Measurements from ENCODE around the gene MIB2. TPM values are rescaled to one million over a fixed set of nuclear protein-coding genes. Genes with fewer than 3 reads are reported as not detected.

MIB2 gene
- total RNA-seq, 1 experiment from 2014 or later: 74.5 TPM

DNA sequence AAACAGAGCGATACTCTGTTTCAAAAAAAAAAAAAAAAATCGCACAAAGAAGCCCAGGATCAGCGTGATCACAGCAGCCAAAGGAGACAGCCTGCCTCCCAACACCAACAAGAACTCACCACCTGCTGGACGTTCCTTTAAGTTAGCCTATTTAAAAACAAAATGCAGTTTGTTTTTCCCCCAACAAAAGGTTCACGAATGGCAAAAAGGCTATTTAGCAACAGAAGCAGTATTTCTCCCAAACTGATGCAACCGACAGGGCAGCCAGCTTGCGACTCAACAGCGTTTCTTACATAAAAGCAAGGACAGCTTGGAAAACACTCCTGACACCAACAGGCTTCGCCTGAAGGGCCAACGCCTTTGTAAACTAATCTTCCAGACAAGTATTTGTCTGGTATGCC, 47.4 kb upstream of the MIB2 start:
- ATAC-seq (no peak), DNase-seq (ENCODE audit: low read depth, low spot score) (no peak)
- no peaks in the 10 kb centered on the region for H3K27me3 ChIP-seq (ENCODE audit: control insufficient read depth, insufficient read depth, low read length)
- H3K36me3 ChIP-seq (ENCODE audit: control insufficient read depth, insufficient read depth, low read length): peaks cover 11% of the 10 kb centered on the region
- TF ChIP-seq POLR2AphosphoS5 (IDR thresholded peaks at IDR 0.05; ENCODE audit: low read depth, low read length) (no peak), TCF7L2 (IDR thresholded peaks at IDR 0.05; ENCODE audit: low read depth, low read length) (no peak), SIN3A (IDR thresholded peaks at IDR 0.05; ENCODE audit: borderline replicate concordance, insufficient read depth, low read depth, low read length) (no peak)
- TF ChIP-seq, protein P1, sequence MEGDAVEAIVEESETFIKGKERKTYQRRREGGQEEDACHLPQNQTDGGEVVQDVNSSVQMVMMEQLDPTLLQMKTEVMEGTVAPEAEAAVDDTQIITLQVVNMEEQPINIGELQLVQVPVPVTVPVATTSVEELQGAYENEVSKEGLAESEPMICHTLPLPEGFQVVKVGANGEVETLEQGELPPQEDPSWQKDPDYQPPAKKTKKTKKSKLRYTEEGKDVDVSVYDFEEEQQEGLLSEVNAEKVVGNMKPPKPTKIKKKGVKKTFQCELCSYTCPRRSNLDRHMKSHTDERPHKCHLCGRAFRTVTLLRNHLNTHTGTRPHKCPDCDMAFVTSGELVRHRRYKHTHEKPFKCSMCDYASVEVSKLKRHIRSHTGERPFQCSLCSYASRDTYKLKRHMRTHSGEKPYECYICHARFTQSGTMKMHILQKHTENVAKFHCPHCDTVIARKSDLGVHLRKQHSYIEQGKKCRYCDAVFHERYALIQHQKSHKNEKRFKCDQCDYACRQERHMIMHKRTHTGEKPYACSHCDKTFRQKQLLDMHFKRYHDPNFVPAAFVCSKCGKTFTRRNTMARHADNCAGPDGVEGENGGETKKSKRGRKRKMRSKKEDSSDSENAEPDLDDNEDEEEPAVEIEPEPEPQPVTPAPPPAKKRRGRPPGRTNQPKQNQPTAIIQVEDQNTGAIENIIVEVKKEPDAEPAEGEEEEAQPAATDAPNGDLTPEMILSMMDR (IDR thresholded peaks at IDR 0.05): no peak
- TF ChIP-seq, protein P2, sequence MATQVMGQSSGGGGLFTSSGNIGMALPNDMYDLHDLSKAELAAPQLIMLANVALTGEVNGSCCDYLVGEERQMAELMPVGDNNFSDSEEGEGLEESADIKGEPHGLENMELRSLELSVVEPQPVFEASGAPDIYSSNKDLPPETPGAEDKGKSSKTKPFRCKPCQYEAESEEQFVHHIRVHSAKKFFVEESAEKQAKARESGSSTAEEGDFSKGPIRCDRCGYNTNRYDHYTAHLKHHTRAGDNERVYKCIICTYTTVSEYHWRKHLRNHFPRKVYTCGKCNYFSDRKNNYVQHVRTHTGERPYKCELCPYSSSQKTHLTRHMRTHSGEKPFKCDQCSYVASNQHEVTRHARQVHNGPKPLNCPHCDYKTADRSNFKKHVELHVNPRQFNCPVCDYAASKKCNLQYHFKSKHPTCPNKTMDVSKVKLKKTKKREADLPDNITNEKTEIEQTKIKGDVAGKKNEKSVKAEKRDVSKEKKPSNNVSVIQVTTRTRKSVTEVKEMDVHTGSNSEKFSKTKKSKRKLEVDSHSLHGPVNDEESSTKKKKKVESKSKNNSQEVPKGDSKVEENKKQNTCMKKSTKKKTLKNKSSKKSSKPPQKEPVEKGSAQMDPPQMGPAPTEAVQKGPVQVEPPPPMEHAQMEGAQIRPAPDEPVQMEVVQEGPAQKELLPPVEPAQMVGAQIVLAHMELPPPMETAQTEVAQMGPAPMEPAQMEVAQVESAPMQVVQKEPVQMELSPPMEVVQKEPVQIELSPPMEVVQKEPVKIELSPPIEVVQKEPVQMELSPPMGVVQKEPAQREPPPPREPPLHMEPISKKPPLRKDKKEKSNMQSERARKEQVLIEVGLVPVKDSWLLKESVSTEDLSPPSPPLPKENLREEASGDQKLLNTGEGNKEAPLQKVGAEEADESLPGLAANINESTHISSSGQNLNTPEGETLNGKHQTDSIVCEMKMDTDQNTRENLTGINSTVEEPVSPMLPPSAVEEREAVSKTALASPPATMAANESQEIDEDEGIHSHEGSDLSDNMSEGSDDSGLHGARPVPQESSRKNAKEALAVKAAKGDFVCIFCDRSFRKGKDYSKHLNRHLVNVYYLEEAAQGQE (IDR thresholded peaks at IDR 0.05; ENCODE audit: insufficient read depth in 1 of 2, low read depth in 2 of 2, low read length in 1 of 2): no peak
- BruUV-seq (replicated peaks): no TSS peak
- in situ Hi-C loops (cut with HindIII; ENCODE audit: low pct_unique_long_range_greater_than_20kb, low sequenced_read_pairs): no loop called here
- intact Hi-C loops (cut with micrococcal nuclease; ENCODE audit: unreplicated experiment): no loop called here
- H3K9me3 ChIP-seq (ENCODE audit: control insufficient read depth, insufficient read depth, low read depth, low read length): no peaks in the 10 kb centered on the region
- no peak overlapping the region for H3K4me3 ChIP-seq (ENCODE audit: low read depth in 2 of 2, low read length in 2 of 2)
- ChIA-PET POLR2A (no interaction called here), CTCF (no interaction called here)
- H3K4me1 ChIP-seq (ENCODE audit: control insufficient read depth, insufficient read depth, low read length): peaks cover 12% of the 10 kb centered on the region
- no peak overlapping the region for H3K27ac ChIP-seq (ENCODE audit: low read length)

DNA sequence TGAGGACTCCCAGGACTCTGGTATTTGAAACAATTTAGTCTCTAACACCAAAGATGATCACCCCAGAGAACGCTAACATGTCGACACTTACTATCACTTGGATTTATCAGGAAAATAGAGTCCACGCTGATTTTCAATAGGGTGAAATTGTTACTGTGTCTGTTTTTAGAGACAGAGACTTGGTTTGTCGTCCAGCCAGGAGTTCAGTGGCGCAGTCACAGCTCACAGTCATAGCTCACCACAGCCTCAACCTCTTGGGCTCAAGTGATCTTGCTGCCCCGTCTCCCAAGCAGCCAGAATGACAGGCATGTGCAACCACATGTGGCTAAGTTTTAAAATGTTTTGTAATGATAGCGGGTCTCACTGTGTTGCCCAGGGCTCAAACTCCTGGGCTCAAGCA, 46.0 kb upstream of the MIB2 start:
- ATAC-seq (no peak), DNase-seq (ENCODE audit: low read depth, low spot score) (no peak)
- no peaks in the 10 kb centered on the region for H3K9me3 ChIP-seq (ENCODE audit: control insufficient read depth, insufficient read depth, low read depth, low read length)
- H3K27ac ChIP-seq (ENCODE audit: low read length): no peak overlapping the region
- H3K27me3 ChIP-seq (ENCODE audit: control insufficient read depth, insufficient read depth, low read length): no peaks in the 10 kb centered on the region
- BruUV-seq (replicated peaks): no TSS peak
- H3K4me1 ChIP-seq (ENCODE audit: control insufficient read depth, insufficient read depth, low read length): peaks cover 14% of the 10 kb centered on the region
- CTCF ChIA-PET: no interaction called here
- POLR2A ChIA-PET: interaction anchor here (0.5 kb wide), 1 partner anchor 19 kb away, joined by 5 read pairs; no protein-coding TSS in a partner anchor
- intact Hi-C loops (cut with micrococcal nuclease; ENCODE audit: unreplicated experiment): no loop called here
- TF ChIP-seq SIN3A (IDR thresholded peaks at IDR 0.05; ENCODE audit: borderline replicate concordance, insufficient read depth, low read depth, low read length): no peak
- TF ChIP-seq, protein P2 (IDR thresholded peaks at IDR 0.05; ENCODE audit: insufficient read depth in 1 of 2, low read depth in 2 of 2, low read length in 1 of 2): no peak
- TF ChIP-seq, protein P1 (IDR thresholded peaks at IDR 0.05): no peak
- TF ChIP-seq POLR2AphosphoS5 (IDR thresholded peaks at IDR 0.05; ENCODE audit: low read depth, low read length): 0 out of 2 replicates have a peak, but pooled peaks have one; percentile 20
- TF ChIP-seq TCF7L2 (IDR thresholded peaks at IDR 0.05; ENCODE audit: low read depth, low read length): no peak
- peaks cover 6% of the 10 kb centered on the region; the same call in 1 of the 2 replicates for H3K36me3 ChIP-seq (ENCODE audit: control insufficient read depth, insufficient read depth, low read length)
- no peak overlapping the region for H3K4me3 ChIP-seq (ENCODE audit: low read depth in 2 of 2, low read length in 2 of 2)
- in situ Hi-C loops (cut with HindIII; ENCODE audit: low pct_unique_long_range_greater_than_20kb, low sequenced_read_pairs): no loop called here
